Right kidney (tissue), 1 donor: ENCODE results near the gene GBX1.

Experiments
- DNase-seq: peaks from one replicate; pipeline ENCODE4 v3.0.0-alpha.2; 2016

Gene GBX1

GRCh38 chr7:151193203-151193978 is 25.9 kb upstream of the GBX1 start:
- no peak for DNase-seq

GRCh38 chr7:151192002-151192539 is 24.6 kb upstream of the GBX1 start:
- no peak for DNase-seq

DNA sequence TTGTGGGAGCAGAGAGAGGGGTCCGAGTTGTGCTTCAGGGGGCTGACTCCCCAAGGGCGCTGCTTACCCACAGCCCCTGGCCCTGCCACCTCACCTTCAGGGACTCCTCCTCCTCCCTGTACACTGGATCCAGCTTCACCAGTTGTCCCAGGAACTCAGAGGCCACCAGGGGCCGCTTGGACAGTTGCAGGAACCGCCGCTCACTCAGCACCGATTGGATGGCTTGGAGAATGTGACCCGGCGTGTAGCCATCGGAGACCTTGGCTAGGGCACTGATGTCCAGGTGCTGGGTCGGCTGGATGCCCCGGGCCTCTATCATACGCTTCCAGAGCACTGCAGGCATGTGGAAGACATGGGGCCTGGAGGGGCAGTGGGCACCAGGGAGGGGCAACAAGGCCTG is 24.1 kb upstream of the GBX1 start:
- DNase-seq: no peak

DNA sequence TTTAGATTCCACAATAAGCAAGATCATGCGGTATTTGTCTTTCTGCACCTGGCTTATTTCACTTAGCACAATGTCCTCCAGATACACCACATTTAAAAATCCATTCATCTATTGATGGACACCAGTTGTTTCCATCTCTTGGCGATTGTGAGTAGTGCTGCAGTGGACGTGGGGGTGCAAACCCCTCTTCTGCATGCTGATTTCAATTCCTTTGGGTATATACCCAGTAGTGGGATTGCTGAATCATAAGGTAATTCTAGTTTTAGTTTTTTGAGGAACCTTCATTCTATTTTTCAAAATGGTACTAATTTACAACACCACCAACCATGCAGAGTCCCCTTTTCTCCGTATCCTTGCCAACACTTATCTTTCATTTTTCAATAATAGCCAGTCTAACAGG is 21.5 kb upstream of the GBX1 start:
- DNase-seq: no peak

DNA sequence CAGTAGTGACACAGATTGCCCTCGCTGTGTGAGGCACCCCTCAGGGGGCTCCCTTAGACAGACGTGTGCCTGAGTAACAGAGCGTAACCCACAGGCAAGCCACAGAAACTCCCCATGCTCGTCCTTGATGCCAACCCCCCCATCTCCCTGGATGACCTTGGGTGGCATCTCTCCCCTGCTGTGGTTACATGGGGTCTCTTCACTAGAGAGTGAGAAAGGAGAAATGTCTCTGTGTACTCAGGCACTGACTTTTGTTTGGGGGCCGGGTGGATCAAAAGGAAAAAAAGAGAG is 20.7 kb upstream of the GBX1 start:
- no peak for DNase-seq

DNA sequence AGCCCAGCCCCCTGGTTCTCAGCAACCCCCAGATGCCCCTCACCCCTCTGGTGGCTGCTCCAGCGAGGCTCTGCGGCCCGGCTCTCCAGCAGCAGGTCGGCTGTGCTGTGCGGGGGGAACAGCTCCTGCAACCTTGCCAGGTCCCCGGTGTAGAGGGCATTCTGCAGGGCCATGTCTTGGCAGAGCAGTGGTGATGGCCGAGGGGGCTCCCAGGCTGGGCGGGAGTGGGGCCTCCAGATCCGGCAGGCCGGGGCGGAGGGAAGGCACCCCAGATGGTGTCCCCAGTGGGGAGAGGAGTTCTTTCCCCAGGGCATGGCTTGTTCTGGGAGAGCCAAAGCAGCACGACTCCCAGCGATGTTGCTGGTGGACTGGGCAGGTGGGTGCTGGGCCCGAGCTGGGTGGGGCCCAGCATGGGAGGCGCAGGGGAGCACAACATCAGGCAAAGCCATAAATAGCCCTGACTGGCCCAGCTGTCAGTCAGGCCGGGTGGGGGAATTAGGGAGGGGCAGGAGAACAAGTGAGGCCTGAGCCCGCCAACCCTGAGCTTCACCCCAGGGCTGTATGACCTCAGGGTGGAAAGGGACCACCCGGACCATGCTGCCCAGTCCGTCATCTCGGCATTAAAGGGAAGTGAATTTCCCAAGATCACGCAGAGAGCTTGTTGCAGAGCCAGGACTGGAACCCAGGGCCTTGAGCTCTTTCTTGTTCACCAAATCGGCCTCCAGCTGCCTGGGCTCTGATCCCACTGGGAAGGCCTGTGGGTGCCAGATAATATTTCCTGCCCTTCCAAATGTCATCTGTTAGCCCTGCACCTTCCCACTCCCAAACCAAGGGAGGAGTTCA is 20.1 kb upstream of the GBX1 start:
- DNase-seq: no peak

DNA sequence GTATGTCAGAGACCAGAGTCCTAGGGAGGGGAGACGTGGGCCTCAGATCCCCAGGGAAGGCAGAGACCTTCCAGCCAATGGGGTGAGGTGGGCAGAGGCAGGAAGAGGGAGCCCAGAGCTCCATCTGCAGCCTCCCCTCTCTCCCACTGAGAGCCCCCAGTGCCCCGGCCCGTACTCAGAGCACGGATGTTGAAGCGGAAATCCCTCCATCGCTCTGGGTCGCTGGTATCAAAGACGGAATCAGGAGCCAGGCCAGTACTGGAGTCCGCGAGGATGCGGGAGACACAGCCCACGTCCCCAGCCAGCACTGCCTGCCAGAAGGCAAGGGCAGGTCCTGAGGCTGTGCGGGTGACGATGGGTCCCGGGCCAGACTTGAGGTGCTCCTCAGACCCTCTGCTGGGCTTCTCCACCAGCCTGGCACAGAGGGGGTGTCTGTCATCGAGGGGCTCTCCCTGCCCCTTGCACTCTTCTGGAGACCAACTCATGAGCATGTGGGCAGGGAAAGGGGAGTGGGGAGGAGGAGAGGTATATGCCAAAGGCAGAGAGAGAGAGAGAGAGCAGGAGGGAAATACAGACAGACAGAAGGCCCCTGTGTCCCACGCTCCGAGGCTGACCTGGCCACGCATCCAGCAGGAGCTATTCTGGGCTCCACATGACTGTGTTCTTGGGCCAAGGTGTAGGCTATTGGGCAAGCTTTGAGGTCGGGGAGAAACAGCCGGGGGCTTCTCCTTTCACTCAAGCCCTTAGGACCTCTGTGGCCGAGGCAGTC is 19.3 kb upstream of the GBX1 start, which contains the start of gene ASB10:
ASB10 (minus strand) TSS at position 611 of the 769 bp plus-strand sequence; CDS start at position 491, 120 bp downstream.
- no peak for DNase-seq

- no peak for DNase-seq
Measured at GRCh38 chr7:151185762-151186639, 18.5 kb upstream of the GBX1 start.

DNA sequence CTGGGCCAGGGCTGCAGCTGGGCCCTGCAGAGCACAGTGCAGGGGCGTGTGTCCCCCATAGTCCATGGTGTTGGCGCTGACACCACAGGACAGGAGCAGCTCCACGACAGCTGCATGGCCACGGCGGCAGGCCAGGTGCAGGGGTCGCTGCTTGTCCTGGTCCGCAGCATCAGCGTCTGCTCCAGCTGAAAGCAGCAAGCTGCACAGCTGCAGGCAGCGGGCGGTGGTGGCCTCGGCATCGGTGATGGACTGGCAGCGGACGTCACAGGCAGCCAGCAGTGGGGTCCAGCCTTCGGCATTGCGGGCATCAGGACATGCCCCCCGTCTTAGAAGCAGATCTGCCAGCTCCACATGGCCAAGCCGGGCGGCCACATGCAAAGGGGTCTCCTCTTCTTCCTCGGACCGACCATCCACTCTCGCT is 13.5 kb upstream of the GBX1 start:
- DNase-seq: no peak

GRCh38 chr7:151179946-151180345 is 12.5 kb upstream of the GBX1 start:
- no peak for DNase-seq

- no peak for DNase-seq
Measured at GRCh38 chr7:151179287-151179860, 11.9 kb upstream of the GBX1 start.

DNA sequence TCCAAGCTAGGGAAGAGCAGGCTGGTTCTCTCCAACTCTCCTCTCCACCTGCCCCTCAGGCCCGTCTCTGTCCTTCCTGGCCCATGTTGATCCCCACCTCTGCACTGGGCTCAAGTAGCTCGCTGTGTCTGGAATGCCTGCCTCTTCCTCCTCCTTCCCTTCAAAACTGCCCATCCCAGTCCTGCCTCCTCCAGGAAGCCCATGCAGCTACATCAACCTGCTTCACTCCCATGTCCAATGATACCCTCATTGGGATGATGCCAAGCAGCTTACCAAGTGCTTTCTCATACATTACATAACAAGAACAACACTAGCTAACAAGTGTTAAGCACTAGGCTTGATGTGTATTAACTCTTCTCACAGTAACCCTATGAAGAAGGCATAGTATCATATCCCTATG is 11.3 kb upstream of the GBX1 start:
- DNase-seq: no peak

DNA sequence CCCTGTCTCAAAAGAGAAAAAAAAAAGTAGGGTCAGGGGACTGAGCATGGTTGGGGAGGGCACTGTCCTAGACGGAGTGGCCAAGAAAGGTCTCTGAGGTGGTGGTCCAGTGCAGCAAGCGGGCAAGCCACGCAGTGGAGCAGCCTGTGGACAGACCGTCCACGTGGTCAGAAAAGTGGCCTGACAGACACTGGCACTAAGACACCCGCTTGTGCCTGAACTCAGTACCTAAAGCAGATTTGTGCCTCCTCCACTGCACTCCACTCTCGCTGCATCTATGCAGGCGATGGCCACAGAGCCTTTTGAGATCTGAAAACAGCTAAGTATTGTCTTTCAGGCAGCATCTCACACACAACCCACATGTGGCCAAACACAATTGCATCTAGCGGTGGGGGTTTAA is 10.7 kb upstream of the GBX1 start:
- no peak for DNase-seq

DNA sequence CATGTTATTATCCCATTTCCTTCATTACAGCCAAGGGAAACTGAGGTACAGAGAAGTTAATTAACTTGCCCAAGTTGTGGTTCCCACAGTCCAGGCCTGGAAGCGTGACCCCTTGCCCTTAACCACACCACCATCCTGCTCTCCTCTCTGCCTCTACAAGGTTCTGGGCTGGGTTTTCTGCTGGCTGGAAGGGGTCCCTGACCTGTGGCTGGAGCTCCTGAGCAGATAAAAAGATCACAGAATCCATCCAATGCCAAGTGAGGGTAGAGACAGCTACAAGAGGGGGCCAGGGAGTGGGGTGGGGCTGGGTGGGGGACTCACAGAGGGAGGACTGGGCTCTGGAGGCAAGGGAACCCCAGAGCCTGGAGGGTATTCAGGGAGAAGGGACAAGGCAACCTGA is 9.8 kb upstream of the GBX1 start:
- DNase-seq: no peak

- no peak for DNase-seq
Measured at GRCh38 chr7:151176401-151176800, 8.9 kb upstream of the GBX1 start.

- DNase-seq: no peak
Measured at GRCh38 chr7:151175793-151176311, 8.4 kb upstream of the GBX1 start.

DNA sequence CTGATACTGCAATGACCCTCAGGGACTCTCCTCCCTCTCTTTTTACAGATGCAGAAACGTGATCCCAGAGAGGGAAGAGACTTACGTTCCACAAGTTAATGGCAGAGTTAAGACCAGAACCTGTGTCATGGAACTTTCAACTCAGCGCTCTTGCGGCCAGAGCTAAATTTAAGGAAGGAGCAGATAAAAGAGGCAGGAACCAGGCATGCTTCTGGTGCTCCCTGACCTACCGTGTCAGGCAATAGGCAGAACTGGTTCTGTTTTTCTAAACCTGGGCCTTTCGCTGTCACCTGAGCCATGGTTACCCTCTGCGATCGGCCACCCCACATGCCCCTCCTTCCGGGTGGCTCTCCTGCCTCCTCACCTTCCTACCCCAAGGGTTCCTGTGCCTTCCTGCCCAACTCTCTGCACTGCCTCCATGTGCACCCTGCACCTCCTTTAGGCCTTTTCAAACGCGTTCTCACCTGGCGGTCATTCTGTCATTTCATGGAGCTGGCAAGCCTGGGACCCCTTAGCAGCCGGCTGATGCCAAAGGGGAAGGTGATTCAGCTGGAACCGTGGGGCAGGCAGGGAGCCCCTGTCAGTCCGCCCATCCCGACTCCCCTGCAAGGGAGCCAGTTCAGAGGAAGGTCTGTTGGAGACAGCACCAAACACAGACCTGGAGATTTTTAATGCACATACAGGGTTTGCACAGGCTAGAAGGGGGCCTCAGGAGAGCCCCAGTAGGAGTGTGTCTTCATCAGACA is 7.7 kb upstream of the GBX1 start:
- no peak for DNase-seq

GRCh38 chr7:151174246-151175046 is 7.0 kb upstream of the GBX1 start:
- no peak for DNase-seq
